ENCODE data around the gene TNIP1. TPM values are rescaled to one million over a fixed set of nuclear protein-coding genes. Genes with fewer than 3 reads are reported as not detected.
A peak's percentile ranks its signal among the peaks of the same experiment; 100 is the strongest.

Gene TNIP1
- total RNA-seq, 1 donor from 2014 or later, result 54.6 TPM

DNA sequence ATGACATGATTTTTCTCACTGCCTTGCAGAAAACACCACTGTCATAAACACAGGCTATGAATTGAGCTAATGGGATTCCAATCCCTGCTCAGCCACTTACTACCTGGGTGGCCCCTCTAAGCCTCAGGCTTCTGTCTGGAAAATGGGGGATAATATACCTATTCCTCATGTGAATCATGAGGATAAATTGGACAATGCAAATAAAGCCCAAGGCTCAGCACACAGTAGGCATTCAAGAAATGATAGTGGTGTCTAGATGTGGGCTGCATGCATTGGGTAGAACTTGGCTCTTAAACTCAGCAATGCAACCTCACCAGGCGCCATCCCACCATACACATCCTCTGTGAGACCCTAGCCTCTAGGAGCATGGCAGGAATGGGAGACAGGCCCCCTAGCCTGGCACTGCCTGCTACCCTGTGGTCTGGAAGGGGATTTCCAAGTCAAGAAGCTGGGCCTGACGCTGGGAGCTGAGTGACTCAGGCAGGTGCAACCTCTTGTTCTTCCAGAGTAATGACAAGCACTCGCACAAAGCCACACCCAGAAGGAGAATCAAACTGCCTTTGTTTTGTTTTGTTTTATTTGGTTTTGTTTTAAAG, 2.3 kb upstream of the TNIP1 start:
- Histone ChIP-seq H3K27me3 (no peaks in the 10 kb centered on the region), H3K27ac (peak overlapping the region; percentile 16 to 97), H3K4me1 (peaks cover 12 to 38% of the 10 kb centered on the region in 2 donors), H3K9me3 (no peaks in the 10 kb centered on the region), H3K36me3 (no peaks in the 10 kb centered on the region), H3K4me3 (no peak overlapping the region)
- intact Hi-C loops (cut with DNase I), result loop anchor here (5.0 kb wide), 1 partner anchor 61 kb away; the partner anchor contains the start of gene GPX3
- TF ChIP-seq, protein P1, sequence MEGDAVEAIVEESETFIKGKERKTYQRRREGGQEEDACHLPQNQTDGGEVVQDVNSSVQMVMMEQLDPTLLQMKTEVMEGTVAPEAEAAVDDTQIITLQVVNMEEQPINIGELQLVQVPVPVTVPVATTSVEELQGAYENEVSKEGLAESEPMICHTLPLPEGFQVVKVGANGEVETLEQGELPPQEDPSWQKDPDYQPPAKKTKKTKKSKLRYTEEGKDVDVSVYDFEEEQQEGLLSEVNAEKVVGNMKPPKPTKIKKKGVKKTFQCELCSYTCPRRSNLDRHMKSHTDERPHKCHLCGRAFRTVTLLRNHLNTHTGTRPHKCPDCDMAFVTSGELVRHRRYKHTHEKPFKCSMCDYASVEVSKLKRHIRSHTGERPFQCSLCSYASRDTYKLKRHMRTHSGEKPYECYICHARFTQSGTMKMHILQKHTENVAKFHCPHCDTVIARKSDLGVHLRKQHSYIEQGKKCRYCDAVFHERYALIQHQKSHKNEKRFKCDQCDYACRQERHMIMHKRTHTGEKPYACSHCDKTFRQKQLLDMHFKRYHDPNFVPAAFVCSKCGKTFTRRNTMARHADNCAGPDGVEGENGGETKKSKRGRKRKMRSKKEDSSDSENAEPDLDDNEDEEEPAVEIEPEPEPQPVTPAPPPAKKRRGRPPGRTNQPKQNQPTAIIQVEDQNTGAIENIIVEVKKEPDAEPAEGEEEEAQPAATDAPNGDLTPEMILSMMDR (IDR thresholded peaks at IDR 0.05), result no peak
- no peak for DNase-seq (ENCODE audit: low spot score in 2 of 2)

DNA sequence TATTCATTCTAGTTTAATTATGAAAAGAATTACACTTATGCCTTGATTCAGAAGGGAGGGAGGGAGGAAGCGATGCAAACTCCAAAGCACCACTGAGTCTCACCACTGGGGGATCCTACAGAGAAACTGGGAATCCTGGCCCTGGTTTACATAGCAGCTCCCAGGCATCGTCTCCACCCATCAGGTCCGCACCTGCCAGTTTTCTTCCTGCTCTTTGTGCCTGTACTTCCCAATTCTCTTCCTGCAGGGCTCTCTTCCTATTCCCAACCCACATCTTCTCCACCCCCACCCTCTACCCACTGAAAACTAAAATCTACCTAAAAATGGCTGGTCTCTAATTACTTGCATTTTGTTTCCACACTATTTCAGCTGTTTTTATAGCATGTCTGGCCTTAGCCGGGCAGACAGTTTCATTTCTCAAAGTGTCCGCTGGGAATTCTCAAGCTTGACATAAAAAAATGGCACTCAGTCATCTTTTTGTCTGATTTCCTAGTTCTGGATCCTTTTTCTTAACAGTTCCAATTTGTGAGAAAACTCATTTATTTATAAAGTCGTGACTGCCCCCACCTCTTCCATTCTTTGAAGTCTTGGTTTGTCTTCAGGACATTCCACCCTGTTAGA, 1.6 kb upstream of the TNIP1 start:
- H3K4me3 ChIP-seq, result peak overlapping the region in 1 of 2 donors; percentile 91
- H3K4me1 ChIP-seq, result peaks cover 12 to 38% of the 10 kb centered on the region in 2 donors
- H3K27ac ChIP-seq, result peak overlapping the region; percentile 94 to 97
- H3K9me3 ChIP-seq, result no peaks in the 10 kb centered on the region
- no peak for DNase-seq (ENCODE audit: low spot score in 2 of 2)
- no peaks in the 10 kb centered on the region for H3K36me3 ChIP-seq
- TF ChIP-seq, protein P1 (IDR thresholded peaks at IDR 0.05), result peak in 1 of 3 experiments; percentile 10
- H3K27me3 ChIP-seq, result no peaks in the 10 kb centered on the region
- intact Hi-C loops (cut with DNase I), result loop anchor here (5.0 kb wide), 1 partner anchor 60 kb away; the partner anchor contains the start of gene GPX3

DNA sequence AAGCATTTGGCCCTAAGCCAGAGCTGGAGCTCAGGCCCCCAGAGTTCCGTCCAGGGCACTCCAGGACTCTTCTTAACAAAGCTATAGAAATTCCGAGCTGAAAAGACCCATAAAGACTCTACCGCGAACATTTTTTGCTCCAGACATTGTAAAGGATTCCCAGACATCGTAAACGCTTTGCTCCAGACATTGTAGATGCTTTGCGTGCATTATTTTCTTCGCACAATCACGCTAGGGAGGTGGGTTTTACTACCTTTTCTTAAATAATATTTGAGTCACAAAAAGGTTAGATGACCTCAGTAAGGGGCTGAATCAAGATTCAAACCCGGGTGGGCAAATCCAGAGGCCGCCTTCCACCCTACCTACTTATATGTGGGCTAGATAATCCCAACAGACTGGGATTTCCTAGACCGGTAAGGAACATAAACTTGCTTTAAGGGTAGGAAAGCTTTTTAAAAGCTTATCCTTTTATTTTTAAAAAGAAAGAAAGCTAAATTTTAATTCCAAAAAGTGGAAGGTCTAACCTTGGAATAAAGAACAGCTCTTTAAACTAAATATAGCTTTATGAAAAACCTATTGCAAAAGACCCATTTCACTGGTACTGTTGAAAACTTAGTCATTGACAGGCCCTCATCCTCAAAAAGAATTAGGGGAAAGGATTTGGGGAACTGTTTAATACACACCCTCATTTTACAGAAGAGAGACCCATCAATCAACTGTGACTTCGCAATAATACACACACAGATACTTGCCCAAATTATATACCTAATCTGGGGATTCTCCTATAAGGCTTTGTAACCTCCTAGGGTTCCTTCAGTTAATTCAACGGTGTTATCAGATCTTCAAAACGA, 822 bp upstream of the TNIP1 start:
- no peaks in the 10 kb centered on the region for H3K27me3 ChIP-seq
- no peaks in the 10 kb centered on the region for H3K36me3 ChIP-seq
- H3K4me1 ChIP-seq, result peaks cover 11 to 33% of the 10 kb centered on the region in 2 donors
- H3K9me3 ChIP-seq, result no peaks in the 10 kb centered on the region
- peak overlapping the region; percentile 75 to 91 for H3K4me3 ChIP-seq
- no peak for DNase-seq (ENCODE audit: low spot score in 2 of 2)
- TF ChIP-seq, protein P1 (IDR thresholded peaks at IDR 0.05), result no peak
- intact Hi-C loops (cut with DNase I), result loop anchor here (1.0 to 5.0 kb wide), 2 partner anchors 12 to 59 kb away; partner anchors contain the start of gene GPX3
- peak overlapping the region; percentile 94 to 97 for H3K27ac ChIP-seq

DNA sequence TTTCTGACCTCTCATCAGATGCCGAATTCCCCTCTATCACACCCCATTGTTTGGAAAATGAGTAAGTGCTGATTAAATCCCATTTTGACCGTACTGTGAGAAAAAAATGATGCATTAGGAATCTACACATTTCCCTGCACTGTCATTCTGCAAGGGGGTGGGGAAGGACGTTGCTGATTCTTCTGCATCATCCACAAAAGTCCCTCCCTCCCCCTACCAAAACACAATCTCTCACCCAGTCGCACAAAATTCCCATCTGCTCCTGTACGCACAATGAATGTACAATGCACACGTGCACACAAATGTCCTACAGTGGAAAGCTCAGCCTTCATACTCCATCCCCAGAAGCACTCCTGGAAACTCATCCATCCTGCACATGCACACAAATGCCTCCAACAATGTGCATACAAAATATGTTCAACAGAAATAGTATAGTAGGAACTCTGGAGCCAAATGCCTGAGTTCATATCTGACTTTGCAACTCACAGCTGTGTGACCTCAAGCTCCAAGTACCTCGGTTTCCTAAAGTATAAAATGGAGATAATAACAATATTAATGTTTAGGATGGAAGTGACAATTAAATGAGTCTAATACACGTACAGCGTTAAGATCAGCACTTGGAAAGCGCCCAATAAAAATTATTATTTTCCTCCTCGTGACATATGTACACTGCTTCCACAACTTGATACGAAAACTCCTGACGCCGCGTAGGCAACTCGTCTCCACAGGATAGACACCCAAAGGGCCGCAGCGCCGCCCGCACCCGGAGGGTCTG, 809 bp downstream of the TNIP1 start:
- Histone ChIP-seq H3K4me3 (peak overlapping the region; percentile 75 to 91), H3K4me1 (peaks cover 7 to 24% of the 10 kb centered on the region in 2 donors), H3K36me3 (no peaks in the 10 kb centered on the region), H3K9me3 (no peaks in the 10 kb centered on the region), H3K27me3 (no peaks in the 10 kb centered on the region), H3K27ac (peak overlapping the region; percentile 94 to 97)
- TF ChIP-seq, protein P1 (IDR thresholded peaks at IDR 0.05), result peak in 1 of 3 experiments; percentile 5
- intact Hi-C loops (cut with DNase I), result loop anchor here (5.0 kb wide), 1 partner anchor 58 kb away; the partner anchor contains the start of gene GPX3
- DNase-seq (ENCODE audit: low spot score in 2 of 2), result no peak
